Endothelial cell of umbilical vein (primary cell): ENCODE results near the gene KARS1.

Source experiments
- CTCF ChIP-seq, 2 donors: IDR thresholded peaks; 1 replicate in 1 of 2; 2 replicates in 1 of 2; pipeline ENCODE4 v1.5.1; 2011; ENCODE audit warnings: low read length in 2 of 2, mild to moderate bottlenecking in 2 of 2, moderate library complexity in 2 of 2, control low read depth in 1 of 2, inconsistent platforms in 1 of 2, low read depth in 1 of 2; ENCODE audit not compliant: insufficient read depth in 1 of 2; ENCODE audit errors: extremely low read depth in 1 of 2
- EZH2 ChIP-seq: IDR thresholded peaks from 2 replicates; pipeline ENCODE4 v1.6.1; 2012; ENCODE audit warnings: borderline replicate concordance, low read depth, mild to moderate bottlenecking, moderate library complexity, low read length, inconsistent platforms; ENCODE audit not compliant: severe bottlenecking
- FOS ChIP-seq: IDR thresholded peaks from 2 replicates; pipeline ENCODE4 v1.6.1; 2011; ENCODE audit warnings: mild to moderate bottlenecking, low read length, moderate library complexity, borderline replicate concordance; ENCODE audit not compliant: insufficient read depth
- JUN ChIP-seq: IDR thresholded peaks from 2 replicates; pipeline ENCODE4 v1.6.1; 2011; ENCODE audit warnings: borderline replicate concordance, low read depth; ENCODE audit not compliant: insufficient read length, insufficient read depth
- MAX ChIP-seq: IDR thresholded peaks from 2 replicates; pipeline ENCODE4 v1.6.1; 2011; ENCODE audit not compliant: insufficient read depth, insufficient read length
- MYC ChIP-seq: IDR thresholded peaks from one replicate; pipeline ENCODE4 v1.6.1; 2011; ENCODE audit warnings: mild to moderate bottlenecking, low read depth, low read length
- POLR2A ChIP-seq: IDR thresholded peaks from 2 replicates; pipeline ENCODE4 v1.6.1; 2012; ENCODE audit warnings: low read depth, mild to moderate bottlenecking, control low read depth, low read length
- POLR2AphosphoS5 ChIP-seq: IDR thresholded peaks from 2 replicates; pipeline ENCODE4 v1.6.1; 2012; ENCODE audit warnings: low read depth, mild to moderate bottlenecking, control low read depth, low read length, moderate library complexity; ENCODE audit not compliant: insufficient read depth

- TF ChIP-seq CTCF (IDR thresholded peaks at IDR 0.05; ENCODE audit: extremely low read depth in 1 of 2, insufficient read depth in 1 of 2, low read depth in 1 of 2, low read length in 2 of 2), result no peak
- TF ChIP-seq POLR2A, result no peak
- TF ChIP-seq EZH2, result no peak
- no peak for TF ChIP-seq MAX
- TF ChIP-seq JUN, result no peak
- TF ChIP-seq POLR2AphosphoS5, result no peak
- TF ChIP-seq MYC, result no peak
- no peak for TF ChIP-seq FOS
Observed at GRCh38 chr16:75599452-75600277, 47.8 kb downstream of the KARS1 start.
